OCI-LY1 (cell line): ENCODE data around the gene STK16.

ENCODE experiments used
- H2AFZ ChIP-seq: fragments of 200-600 bp; sonication (generic), shearing (Covaris generic); 2 replicates; pipeline ENCODE4 v1.6.0; 2014; ENCODE audit warnings: antibody characterized with exemption, mild to moderate bottlenecking, low read length
- H3F3A ChIP-seq: fragments of 200-600 bp; sonication (generic), shearing (Covaris generic); 2 replicates; pipeline ENCODE4 v1.6.0; 2014; ENCODE audit warnings: mild to moderate bottlenecking, antibody characterized with exemption, low read length, moderate library complexity; ENCODE audit not compliant: insufficient read depth
- H3K27ac ChIP-seq: fragments of 200-600 bp; sonication (generic); 2 replicates; pipeline ENCODE4 v1.5.1; 2014; ENCODE audit warnings: low read length, mixed run types, mild to moderate bottlenecking, low read depth; ENCODE audit not compliant: poor library complexity, severe bottlenecking
- H3K27me3 ChIP-seq: fragments of 200-600 bp; sonication (generic); 2 replicates; pipeline ENCODE4 v1.6.0; 2014; ENCODE audit warnings: antibody characterized with exemption, mild to moderate bottlenecking, low read length, moderate library complexity; ENCODE audit not compliant: insufficient read depth
- H3K36me3 ChIP-seq: fragments of 200-600 bp; sonication (generic); 2 replicates; pipeline ENCODE4 v1.6.1; 2014; ENCODE audit warnings: mild to moderate bottlenecking, antibody characterized with exemption, low read length, moderate library complexity, mixed read lengths; ENCODE audit not compliant: insufficient read depth
- H3K4me1 ChIP-seq: fragments of 200-600 bp; sonication (generic); 2 replicates; pipeline ENCODE4 v1.5.1; 2014; ENCODE audit warnings: mild to moderate bottlenecking, low read length, moderate library complexity; ENCODE audit not compliant: insufficient read depth, severe bottlenecking
- H3K4me2 ChIP-seq: fragments of 200-600 bp; sonication (generic), shearing (Covaris generic); 2 replicates; pipeline ENCODE4 v1.6.1; 2014; ENCODE audit warnings: low read length
- H3K4me3 ChIP-seq: fragments of 200-600 bp; sonication (generic); 2 replicates; pipeline ENCODE4 v1.5.1; 2014; ENCODE audit warnings: low read length, low read depth, mild to moderate bottlenecking, mixed read lengths; ENCODE audit not compliant: poor library complexity, severe bottlenecking
- H3K79me2 ChIP-seq: fragments of 200-600 bp; shearing (Covaris generic); 2 replicates; pipeline ENCODE4 v1.6.1; 2016; ENCODE audit warnings: mixed run types, low read length, mixed read lengths; ENCODE audit not compliant: insufficient read depth
- H3K9ac ChIP-seq: fragments of 200-600 bp; sonication (generic), shearing (Covaris generic); 2 replicates; pipeline ENCODE4 v1.6.1; 2014; ENCODE audit warnings: mild to moderate bottlenecking, low read length, mixed read lengths
- H3K9me2 ChIP-seq: fragments of 200-600 bp; sonication (generic), shearing (Covaris generic); 2 replicates; pipeline ENCODE4 v1.6.1; 2014; ENCODE audit warnings: low read depth, mild to moderate bottlenecking, low read length, mixed read lengths
- H3K9me3 ChIP-seq: fragments of 200-600 bp; shearing (Covaris generic); 2 replicates; pipeline ENCODE4 v1.6.1; 2014; ENCODE audit warnings: low read length, mixed read lengths
- H4K20me1 ChIP-seq: fragments of 200-600 bp; sonication (generic), shearing (Covaris generic); 2 replicates; pipeline ENCODE4 v1.6.0; 2016; ENCODE audit warnings: mild to moderate bottlenecking, low read length; ENCODE audit not compliant: insufficient read depth
- EZH2 ChIP-seq: fragments of 200-600 bp; sonication (generic), shearing (Covaris generic); IDR thresholded peaks from 2 replicates; pipeline ENCODE4 v1.8.0; 2017; ENCODE audit warnings: borderline replicate concordance, mixed run types, mild to moderate bottlenecking, antibody characterized with exemption, low read length, moderate library complexity, mixed read lengths
- TF ChIP-seq, protein P1 (sequence below): fragments of 200-600 bp; sonication (generic), shearing (Covaris generic); IDR thresholded peaks from 2 replicates; pipeline ENCODE4 v1.5.1; 2017; ENCODE audit warnings: mild to moderate bottlenecking, antibody characterized with exemption, low read length, moderate library complexity, mixed read lengths

Gene STK16

DNA sequence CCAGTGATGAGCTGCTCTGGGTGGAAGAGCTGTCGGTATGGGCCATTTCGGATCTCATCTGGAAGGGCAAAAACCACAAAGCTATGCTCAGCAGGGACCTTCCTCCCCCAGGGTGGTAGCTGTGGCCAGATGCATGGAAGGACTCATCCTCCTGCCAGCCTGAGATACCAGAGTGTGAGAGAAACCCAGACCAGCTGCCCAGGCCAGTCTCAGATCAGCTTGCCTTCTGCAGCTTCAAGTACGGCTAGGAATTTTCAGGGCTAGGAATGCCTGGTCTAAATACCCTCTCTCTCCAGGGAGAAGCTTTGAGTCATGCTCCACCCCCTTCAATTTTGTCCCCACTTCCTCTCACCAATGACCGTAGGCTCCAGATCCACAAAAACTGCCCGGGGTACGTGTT is 6.4 kb downstream of the STK16 start:
- peak overlapping the region; percentile 89; the same call in 1 of the 2 replicates for H3K9ac ChIP-seq
- peak overlapping the region; percentile 83 for H3K4me3 ChIP-seq
- H3K9me3 ChIP-seq, result no peaks in the 10 kb centered on the region
- H3K4me1 ChIP-seq, result peaks cover 74% of the 10 kb centered on the region
- no peaks in the 10 kb centered on the region for H3K9me2 ChIP-seq
- peak overlapping the region; percentile 79 for H3K4me2 ChIP-seq
- peak overlapping the region; percentile 98 for H3K27ac ChIP-seq
- H3K27me3 ChIP-seq, result no peaks in the 10 kb centered on the region
- H3K79me2 ChIP-seq, result no peaks in the 10 kb centered on the region
- TF ChIP-seq EZH2, result no peak
- TF ChIP-seq, protein P1, sequence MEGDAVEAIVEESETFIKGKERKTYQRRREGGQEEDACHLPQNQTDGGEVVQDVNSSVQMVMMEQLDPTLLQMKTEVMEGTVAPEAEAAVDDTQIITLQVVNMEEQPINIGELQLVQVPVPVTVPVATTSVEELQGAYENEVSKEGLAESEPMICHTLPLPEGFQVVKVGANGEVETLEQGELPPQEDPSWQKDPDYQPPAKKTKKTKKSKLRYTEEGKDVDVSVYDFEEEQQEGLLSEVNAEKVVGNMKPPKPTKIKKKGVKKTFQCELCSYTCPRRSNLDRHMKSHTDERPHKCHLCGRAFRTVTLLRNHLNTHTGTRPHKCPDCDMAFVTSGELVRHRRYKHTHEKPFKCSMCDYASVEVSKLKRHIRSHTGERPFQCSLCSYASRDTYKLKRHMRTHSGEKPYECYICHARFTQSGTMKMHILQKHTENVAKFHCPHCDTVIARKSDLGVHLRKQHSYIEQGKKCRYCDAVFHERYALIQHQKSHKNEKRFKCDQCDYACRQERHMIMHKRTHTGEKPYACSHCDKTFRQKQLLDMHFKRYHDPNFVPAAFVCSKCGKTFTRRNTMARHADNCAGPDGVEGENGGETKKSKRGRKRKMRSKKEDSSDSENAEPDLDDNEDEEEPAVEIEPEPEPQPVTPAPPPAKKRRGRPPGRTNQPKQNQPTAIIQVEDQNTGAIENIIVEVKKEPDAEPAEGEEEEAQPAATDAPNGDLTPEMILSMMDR, result no peak
- H3F3A ChIP-seq, result 0 out of 2 replicates have a peak, but pooled peaks cover 5% of the 10 kb centered on the region
- no peaks in the 10 kb centered on the region for H4K20me1 ChIP-seq
- peaks cover 48% of the 10 kb centered on the region for H3K36me3 ChIP-seq
- H2AFZ ChIP-seq, result no peak overlapping the region

DNA sequence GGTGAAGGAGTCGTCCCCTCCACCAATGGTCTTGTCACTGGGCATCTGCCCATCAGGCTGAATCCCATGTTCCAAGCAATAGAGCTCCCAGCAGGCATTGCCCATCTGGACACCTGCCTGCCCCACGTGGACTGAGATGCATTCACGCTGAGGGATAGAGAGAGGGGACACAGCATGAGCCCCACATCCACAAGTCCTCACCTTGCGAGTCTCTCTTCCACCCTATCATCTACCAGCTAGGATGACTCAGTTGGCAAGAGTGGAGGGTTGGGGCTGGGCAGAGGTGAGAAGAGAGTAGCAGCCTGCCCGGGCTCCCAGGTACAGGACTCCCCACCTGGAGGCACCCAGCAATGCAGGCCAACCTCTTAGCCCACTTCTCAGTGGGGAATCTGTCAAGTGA is 6.8 kb downstream of the STK16 start:
- H3K4me2 ChIP-seq, result peak overlapping the region; percentile 79
- peak overlapping the region; percentile 83 for H3K4me3 ChIP-seq
- TF ChIP-seq, protein P1, result no peak
- no peak for TF ChIP-seq EZH2
- H3K4me1 ChIP-seq, result peaks cover 70% of the 10 kb centered on the region
- H3K9me2 ChIP-seq, result no peaks in the 10 kb centered on the region
- H4K20me1 ChIP-seq, result no peaks in the 10 kb centered on the region
- H3K27me3 ChIP-seq, result no peaks in the 10 kb centered on the region
- no peaks in the 10 kb centered on the region for H3K79me2 ChIP-seq
- H3K27ac ChIP-seq, result peak overlapping the region; percentile 98
- peak overlapping the region; percentile 89 for H3K9ac ChIP-seq
- H2AFZ ChIP-seq, result no peak overlapping the region
- H3K9me3 ChIP-seq, result no peaks in the 10 kb centered on the region
- peaks cover 48% of the 10 kb centered on the region for H3K36me3 ChIP-seq
- 0 out of 2 replicates have a peak, but pooled peaks cover 5% of the 10 kb centered on the region for H3F3A ChIP-seq

DNA sequence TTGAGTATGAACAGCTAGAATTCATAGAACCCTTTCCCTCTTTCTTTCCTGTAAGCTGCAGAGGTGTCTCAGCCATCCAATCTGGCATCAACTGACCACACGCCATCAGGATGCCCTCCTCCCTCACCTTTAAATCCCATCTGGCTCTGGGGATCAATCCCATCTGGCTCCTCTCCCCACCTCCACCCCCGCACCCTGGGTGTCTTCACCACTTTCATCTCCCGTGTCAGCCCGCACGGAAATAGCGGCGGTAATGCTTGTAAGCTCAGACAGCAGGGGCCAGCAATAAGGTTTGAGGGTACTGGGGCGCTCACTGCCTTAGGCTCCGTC is 7.3 kb downstream of the STK16 start:
- no peaks in the 10 kb centered on the region for H3K79me2 ChIP-seq
- no peak overlapping the region for H2AFZ ChIP-seq
- peak overlapping the region; percentile 98 for H3K27ac ChIP-seq

More for the DNA sequence above, 7.3 kb downstream of the STK16 start:
- Histone ChIP-seq H3K9me2 (no peaks in the 10 kb centered on the region), H3F3A (0 out of 2 replicates have a peak, but pooled peaks cover 5% of the 10 kb centered on the region), H3K36me3 (peaks cover 45% of the 10 kb centered on the region), H4K20me1 (no peaks in the 10 kb centered on the region), H3K27me3 (no peaks in the 10 kb centered on the region), H3K4me3 (peak overlapping the region; percentile 83), H3K9ac (peak overlapping the region; percentile 89), H3K9me3 (no peaks in the 10 kb centered on the region), H3K4me2 (peak overlapping the region; percentile 79), H3K4me1 (peaks cover 65% of the 10 kb centered on the region)
- no peak for TF ChIP-seq EZH2
- TF ChIP-seq, protein P1, result no peak
